Measurements from ENCODE around the gene CEACAM19. TPM values are rescaled to one million over a fixed set of nuclear protein-coding genes. Genes with fewer than 3 reads are reported as not detected.

Gene CEACAM19
- total RNA-seq, 1 donor, result 0.72 TPM

- H3K27me3 ChIP-seq (ENCODE audit: insufficient read depth, low read length), result no peaks in the 10 kb centered on the region
- no peak overlapping the region for H3K4me3 ChIP-seq (ENCODE audit: insufficient read depth, low read length)
- peak; percentile 74 for DNase-seq (ENCODE audit: insufficient read length, low spot score, missing footprints)
- peaks cover 10% of the 10 kb centered on the region for H3K79me2 ChIP-seq (ENCODE audit: insufficient read depth, low read length)
- peaks cover 97% of the 10 kb centered on the region for H3K36me3 ChIP-seq (ENCODE audit: insufficient read depth, low read length)
- H2AFZ ChIP-seq (ENCODE audit: low read length), result no peak overlapping the region
- H3K4me1 ChIP-seq (ENCODE audit: insufficient read depth, low read length), result no peaks in the 10 kb centered on the region
- TF ChIP-seq CTCF (IDR thresholded peaks at IDR 0.05; ENCODE audit: extremely low read depth, low read depth, low read length), result no peak
- no peak overlapping the region for H3K4me2 ChIP-seq (ENCODE audit: insufficient read depth, low read length)
- H3K27ac ChIP-seq (ENCODE audit: low read depth, low read length), result no peak overlapping the region
- peaks cover 17% of the 10 kb centered on the region for H4K20me1 ChIP-seq (ENCODE audit: insufficient read depth, low read length)
- H3K9me3 ChIP-seq (ENCODE audit: low read depth, low read length), result no peaks in the 10 kb centered on the region
Measured at GRCh38 chr19:44658069-44658733, 13.1 kb upstream of the CEACAM19 start.

GRCh38 chr19:44660081-44660480, 11.2 kb upstream of the CEACAM19 start:
- Histone ChIP-seq H3K36me3 (ENCODE audit: insufficient read depth, low read length) (peaks cover 88% of the 10 kb centered on the region), H3K4me2 (ENCODE audit: insufficient read depth, low read length) (no peak overlapping the region), H3K27me3 (ENCODE audit: insufficient read depth, low read length) (no peaks in the 10 kb centered on the region), H3K79me2 (ENCODE audit: insufficient read depth, low read length) (peaks cover 3% of the 10 kb centered on the region), H3K4me1 (ENCODE audit: insufficient read depth, low read length) (no peaks in the 10 kb centered on the region), H3K27ac (ENCODE audit: low read depth, low read length) (no peak overlapping the region), H3K4me3 (ENCODE audit: insufficient read depth, low read length) (no peak overlapping the region), H4K20me1 (ENCODE audit: insufficient read depth, low read length) (peaks cover 12% of the 10 kb centered on the region), H2AFZ (ENCODE audit: low read length) (no peak overlapping the region), H3K9me3 (ENCODE audit: low read depth, low read length) (no peaks in the 10 kb centered on the region)
- no peak for TF ChIP-seq CTCF (IDR thresholded peaks at IDR 0.05; ENCODE audit: extremely low read depth, low read depth, low read length)
- DNase-seq (ENCODE audit: insufficient read length, low spot score, missing footprints), result peak; percentile 72

- Histone ChIP-seq H3K27ac (ENCODE audit: low read depth, low read length) (no peak overlapping the region), H2AFZ (ENCODE audit: low read length) (no peak overlapping the region), H3K36me3 (ENCODE audit: insufficient read depth, low read length) (peaks cover 78% of the 10 kb centered on the region), H4K20me1 (ENCODE audit: insufficient read depth, low read length) (peaks cover 12% of the 10 kb centered on the region), H3K27me3 (ENCODE audit: insufficient read depth, low read length) (no peaks in the 10 kb centered on the region), H3K4me1 (ENCODE audit: insufficient read depth, low read length) (no peaks in the 10 kb centered on the region), H3K4me2 (ENCODE audit: insufficient read depth, low read length) (no peak overlapping the region), H3K4me3 (ENCODE audit: insufficient read depth, low read length) (no peak overlapping the region), H3K79me2 (ENCODE audit: insufficient read depth, low read length) (peaks cover under 1% of the 10 kb centered on the region), H3K9me3 (ENCODE audit: low read depth, low read length) (no peaks in the 10 kb centered on the region)
- DNase-seq (ENCODE audit: insufficient read length, low spot score, missing footprints), result peak; percentile 36
- TF ChIP-seq CTCF (IDR thresholded peaks at IDR 0.05; ENCODE audit: extremely low read depth, low read depth, low read length), result no peak
Measured at GRCh38 chr19:44661205-44661604, 10.1 kb upstream of the CEACAM19 start.

- H3K4me1 ChIP-seq (ENCODE audit: insufficient read depth, low read length), result no peaks in the 10 kb centered on the region
- H3K4me2 ChIP-seq (ENCODE audit: insufficient read depth, low read length), result no peak overlapping the region
- H3K79me2 ChIP-seq (ENCODE audit: insufficient read depth, low read length), result no peaks in the 10 kb centered on the region
- H3K27me3 ChIP-seq (ENCODE audit: insufficient read depth, low read length), result no peaks in the 10 kb centered on the region
- no peak overlapping the region for H2AFZ ChIP-seq (ENCODE audit: low read length)
- no peak for TF ChIP-seq CTCF (IDR thresholded peaks at IDR 0.05; ENCODE audit: extremely low read depth, low read depth, low read length)
- H3K4me3 ChIP-seq (ENCODE audit: insufficient read depth, low read length), result no peak overlapping the region
- peaks cover 72% of the 10 kb centered on the region for H3K36me3 ChIP-seq (ENCODE audit: insufficient read depth, low read length)
- no peak overlapping the region for H3K27ac ChIP-seq (ENCODE audit: low read depth, low read length)
- H3K9me3 ChIP-seq (ENCODE audit: low read depth, low read length), result no peaks in the 10 kb centered on the region
- DNase-seq (ENCODE audit: insufficient read length, low spot score, missing footprints), result no peak
- H4K20me1 ChIP-seq (ENCODE audit: insufficient read depth, low read length), result peaks cover 12% of the 10 kb centered on the region
Measured at GRCh38 chr19:44661904-44662303, 9.4 kb upstream of the CEACAM19 start.

Measured in osteoblast (primary cell).